NCI-H2227 (cell line): Measurements from ENCODE around the gene DNAH6.

ENCODE experiments used
- DNase-seq: peaks from one replicate; lab custom pipeline; 2025; ENCODE audit not compliant: unreplicated experiment; lab: John Stamatoyannopoulos, UW

The DNAH6 gene

GRCh38 chr2:84830758-84831500 lies 314.6 kb downstream of the DNAH6 start:
- DNase-seq = no peak

DNA sequence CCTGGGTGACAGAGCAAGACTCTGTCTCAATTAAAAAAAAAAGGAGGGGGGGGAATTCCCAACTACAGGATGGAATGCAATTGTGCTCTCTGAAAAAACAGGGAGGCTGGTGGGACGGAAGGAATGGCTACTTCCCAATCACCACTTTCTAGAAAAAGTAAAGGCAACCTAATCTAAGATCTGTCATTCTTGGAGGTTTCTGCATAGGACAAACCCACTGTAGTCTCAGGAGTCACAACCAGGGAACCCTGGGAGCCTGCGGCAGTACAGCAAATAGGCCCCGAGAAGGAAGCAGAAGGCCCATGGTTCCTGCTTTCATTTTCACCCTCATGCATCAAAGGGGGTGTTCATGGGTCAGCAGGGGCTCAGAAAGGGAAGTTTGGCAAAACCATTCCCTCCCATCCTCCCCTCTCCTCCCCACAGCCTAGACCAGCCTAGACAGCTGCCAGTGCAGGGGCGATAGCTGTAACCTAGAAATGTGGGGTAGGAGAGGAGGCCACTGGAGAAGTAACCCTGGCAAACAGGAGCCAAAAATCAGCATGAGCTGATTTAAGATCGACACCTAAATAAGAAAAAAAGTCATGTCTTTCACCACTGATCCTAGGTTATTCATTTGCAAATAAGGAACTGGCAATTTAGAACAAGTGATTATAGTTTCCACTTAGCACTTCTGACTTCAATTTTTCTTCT lies 316.6 kb downstream of the DNAH6 start:
- DNase-seq = no peak

DNA sequence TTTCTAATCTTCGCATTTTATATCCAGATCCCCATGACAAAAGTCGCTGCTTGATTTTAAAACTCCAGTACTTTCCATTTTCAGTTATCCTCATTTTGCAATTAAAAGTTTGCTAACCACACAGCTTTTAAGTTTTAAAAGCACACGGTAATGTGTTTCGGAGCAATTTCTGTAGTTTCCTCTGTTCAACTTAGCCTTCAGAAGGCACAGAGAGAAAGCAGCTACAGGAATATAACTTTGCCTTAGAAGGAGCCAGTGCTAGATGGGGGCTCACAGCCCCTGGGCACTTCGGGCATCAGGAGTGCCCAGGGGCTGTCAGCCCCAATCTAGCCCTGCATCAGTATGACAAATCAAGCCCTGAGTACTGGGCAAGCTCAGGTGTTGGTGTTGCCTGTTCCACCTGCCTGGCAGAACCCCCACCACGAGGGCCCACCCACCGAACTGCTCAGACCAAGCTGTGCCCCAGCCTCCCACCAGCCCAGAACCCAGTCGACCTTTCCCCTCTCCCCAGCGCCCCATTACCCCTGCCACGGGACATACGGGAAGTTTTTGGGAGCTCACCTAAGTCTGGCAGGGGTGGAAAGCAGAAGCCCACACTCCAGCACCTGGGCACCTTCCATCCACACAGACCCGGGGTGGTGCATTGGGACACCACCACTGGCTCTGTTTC lies 317.3 kb downstream of the DNAH6 start:
- no peak for DNase-seq

GRCh38 chr2:84836215-84836614 lies 319.9 kb downstream of the DNAH6 start:
- no peak for DNase-seq

- no peak for DNase-seq
Measured at GRCh38 chr2:84838434-84839145, 322.3 kb downstream of the DNAH6 start.

GRCh38 chr2:84839851-84840250 lies 323.6 kb downstream of the DNAH6 start:
- no peak for DNase-seq

DNA sequence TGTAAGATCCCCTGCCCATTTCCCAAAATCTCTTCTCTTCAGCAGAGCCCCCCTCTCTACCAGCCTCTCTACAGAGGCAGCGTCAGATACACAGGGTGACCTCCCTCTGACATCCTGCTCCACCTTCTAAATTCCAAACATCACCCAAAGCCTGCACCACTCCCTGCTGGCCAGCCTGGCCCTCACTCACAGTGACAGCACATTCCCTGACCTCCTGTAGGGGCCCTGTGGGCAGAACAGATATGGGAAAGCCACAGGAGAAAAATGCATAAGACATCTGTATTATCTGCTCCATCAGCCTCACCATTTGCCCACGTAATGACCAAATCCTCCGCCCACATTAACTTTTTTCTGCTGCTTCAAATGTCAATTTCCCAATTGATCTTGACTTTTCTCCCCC lies 324.0 kb downstream of the DNAH6 start:
- no peak for DNase-seq

DNA sequence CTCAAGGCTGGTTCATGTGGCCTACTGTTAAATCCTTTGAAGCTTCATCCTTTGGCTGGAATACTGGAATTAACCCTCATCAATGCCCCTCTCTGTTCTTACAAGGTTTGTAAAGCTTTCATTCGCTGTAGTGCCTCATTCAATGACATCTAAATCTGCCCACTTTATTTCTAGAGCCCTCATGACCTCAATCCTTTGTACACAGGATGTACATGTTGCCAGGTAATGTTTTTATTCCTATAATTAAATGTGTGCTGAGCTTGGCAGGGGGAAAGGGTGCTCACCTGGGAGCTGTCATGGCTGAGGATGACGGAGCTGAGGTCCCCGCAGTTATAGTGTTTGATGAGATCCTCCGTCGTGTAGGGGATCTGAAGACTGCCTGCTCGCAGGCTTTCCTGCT lies 325.3 kb downstream of the DNAH6 start:
- no peak for DNase-seq

DNA sequence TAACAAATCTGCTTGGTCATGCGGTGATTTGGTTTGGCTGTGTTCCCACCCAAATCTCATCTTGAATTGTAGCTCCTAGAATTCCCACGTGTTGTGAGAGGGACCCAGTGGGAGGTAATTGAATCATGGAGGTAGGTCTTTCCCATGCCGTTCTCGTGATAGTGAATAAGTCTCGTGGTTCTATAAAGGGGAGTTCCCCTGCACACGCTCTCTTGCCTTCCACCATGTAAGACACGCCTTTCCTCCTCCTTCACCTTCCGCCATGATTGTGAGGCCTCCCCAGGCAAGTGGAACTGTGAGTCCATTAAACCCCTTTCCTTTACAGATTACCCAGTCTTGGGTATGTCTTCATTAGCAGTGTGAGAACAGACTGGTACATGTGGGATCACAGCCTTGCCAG lies 327.8 kb downstream of the DNAH6 start:
- no peak for DNase-seq

DNA sequence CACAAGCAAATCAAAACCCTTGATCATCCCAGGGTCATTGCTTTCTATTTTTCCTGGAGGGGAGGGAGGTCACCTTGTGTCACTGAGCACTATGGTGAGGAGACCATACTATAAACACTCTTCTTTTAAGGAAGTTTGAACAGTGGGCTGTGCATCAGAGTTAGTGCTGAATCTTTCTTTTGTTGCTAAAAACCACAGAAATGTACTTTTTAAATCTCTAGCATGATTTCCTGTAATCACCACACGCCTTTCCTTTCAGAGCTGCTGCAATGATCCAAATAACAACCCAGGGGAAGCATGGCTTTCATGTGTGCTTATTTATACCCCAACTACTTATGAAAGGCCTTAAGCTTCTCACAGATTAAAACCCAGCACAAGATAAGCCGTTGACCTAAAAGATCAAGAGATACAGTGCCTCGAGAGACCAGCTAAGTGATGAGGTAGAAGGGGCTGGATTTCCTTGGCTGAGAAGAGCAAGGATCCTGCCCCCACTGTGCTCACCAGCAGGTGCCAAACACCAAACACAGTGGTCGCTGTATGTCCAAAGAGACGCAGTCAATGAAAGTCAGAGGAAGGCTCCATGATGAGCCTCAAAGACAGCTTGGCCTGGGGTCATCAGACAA lies 329.9 kb downstream of the DNAH6 start:
- no peak for DNase-seq

- no peak for DNase-seq
Measured at GRCh38 chr2:84846741-84847142, 330.4 kb downstream of the DNAH6 start.

- no peak for DNase-seq
Measured at GRCh38 chr2:84847326-84848050, 331.2 kb downstream of the DNAH6 start.

GRCh38 chr2:84849271-84849952 lies 333.1 kb downstream of the DNAH6 start:
- peak; percentile 22 for DNase-seq

GRCh38 chr2:84850471-84850870 lies 334.2 kb downstream of the DNAH6 start:
- DNase-seq = no peak

GRCh38 chr2:84851876-84852275 lies 335.6 kb downstream of the DNAH6 start:
- DNase-seq = no peak

- DNase-seq = no peak
Measured at GRCh38 chr2:84854850-84855249, 338.6 kb downstream of the DNAH6 start.

- DNase-seq = no peak
Measured at GRCh38 chr2:84855731-84856130, 339.4 kb downstream of the DNAH6 start.

- no peak for DNase-seq
Measured at GRCh38 chr2:84856787-84857186, 340.5 kb downstream of the DNAH6 start.

DNA sequence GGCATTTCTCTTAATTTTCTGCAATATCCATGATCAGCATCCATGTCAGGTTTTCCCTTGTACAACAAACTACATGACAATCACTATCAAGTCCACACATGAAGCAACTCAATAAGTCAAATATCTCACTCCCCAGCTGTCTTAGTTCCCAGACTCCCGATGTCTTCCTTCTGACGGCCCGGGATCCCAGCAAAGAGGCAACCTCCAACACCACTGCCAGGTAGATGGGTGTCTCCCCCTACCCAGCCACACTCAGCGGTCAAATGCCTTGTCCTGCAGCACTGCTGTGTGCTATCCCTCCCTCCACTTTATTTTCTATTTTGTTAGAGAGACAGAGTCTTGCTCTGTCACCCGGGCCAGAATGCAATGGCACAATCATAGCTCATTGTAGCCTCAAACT lies 341.3 kb downstream of the DNAH6 start:
- no peak for DNase-seq

DNA sequence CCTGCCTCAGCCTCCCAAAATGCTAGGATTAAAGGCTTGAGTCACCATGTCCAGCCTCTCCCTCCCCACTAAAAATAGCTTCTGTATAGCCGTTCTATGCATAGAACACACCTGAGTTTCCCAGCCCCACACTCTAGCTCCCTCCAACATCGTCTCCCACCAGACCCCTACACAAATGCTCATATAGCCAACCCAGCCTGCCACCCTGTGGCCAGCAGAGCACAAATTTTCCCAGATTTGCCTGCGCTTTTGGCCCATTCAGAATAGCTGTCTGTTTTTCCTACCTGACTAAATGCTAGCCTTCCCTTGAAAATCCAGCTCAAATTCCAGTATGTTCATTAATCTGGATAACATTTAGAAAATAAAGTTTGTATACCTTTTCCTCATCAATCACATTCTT lies 341.8 kb downstream of the DNAH6 start:
- DNase-seq = no peak
